HS-27A (cell line): Measurements from ENCODE around the gene ARHGAP26.

ENCODE experiments used
- DNase-seq: peaks from one replicate; pipeline ENCODE4 v3.0.0-alpha.2; 2012; ENCODE audit warnings: low read depth, missing footprints

Gene ARHGAP26

DNA sequence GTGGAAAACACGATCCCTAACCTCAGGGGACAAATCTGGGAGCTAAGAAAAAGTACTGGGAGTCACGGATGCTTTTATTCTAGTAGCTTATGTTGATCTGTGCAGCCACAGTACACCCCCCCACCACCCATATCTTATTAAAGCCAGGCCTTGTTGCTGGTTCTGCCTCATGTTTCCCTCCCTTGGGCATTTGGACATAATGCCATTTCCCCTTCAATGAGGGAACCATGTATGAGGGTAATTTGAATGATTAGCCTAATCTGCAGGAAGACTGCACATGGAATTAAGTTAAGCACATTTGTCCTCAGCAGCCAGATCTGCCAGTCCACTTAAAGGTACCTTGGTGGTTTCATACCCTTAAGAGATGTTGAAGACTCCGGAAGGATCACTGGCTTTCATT lies 102.0 kb downstream of the ARHGAP26 start:
- DNase-seq, result no peak

DNA sequence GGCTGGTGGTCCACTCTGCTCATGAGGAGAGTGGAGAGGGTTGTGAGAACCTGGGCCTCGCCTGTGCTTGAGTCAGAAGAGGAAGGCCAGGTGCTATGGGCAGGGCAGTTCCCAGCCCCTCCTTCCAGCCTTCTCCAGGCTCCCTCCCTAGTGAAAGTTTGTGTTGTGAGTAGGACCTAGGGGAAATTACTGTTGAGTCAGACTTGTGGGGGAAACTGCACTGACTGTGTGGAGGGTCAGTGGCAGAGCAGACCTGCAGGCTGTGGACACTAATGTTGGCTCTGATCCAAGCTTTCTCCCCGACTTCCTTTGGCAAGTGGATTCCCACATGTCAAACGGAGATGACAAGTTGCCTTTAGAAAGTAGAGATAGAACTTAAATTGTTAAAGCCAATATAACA lies 102.6 kb downstream of the ARHGAP26 start:
- no peak for DNase-seq

DNA sequence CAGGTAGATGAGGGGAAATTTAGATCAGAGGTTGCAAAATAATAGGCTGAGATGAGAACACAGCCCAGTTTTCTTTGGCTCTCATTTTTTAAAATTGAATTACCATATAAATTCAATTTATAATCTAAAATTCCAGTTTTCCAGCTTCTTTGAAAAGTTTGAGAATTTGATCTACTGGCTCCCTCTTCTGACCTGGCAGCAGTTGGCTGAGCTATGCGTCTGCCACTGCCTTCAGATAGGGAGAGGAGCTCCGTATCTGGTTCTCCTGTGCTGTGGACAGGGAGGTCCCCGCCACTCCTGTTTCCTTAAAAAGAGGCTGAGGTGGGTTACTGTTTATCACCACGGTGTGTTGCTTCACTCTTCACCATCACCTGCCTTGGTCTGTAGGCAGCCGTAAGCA lies 103.7 kb downstream of the ARHGAP26 start:
- DNase-seq, result no peak

DNA sequence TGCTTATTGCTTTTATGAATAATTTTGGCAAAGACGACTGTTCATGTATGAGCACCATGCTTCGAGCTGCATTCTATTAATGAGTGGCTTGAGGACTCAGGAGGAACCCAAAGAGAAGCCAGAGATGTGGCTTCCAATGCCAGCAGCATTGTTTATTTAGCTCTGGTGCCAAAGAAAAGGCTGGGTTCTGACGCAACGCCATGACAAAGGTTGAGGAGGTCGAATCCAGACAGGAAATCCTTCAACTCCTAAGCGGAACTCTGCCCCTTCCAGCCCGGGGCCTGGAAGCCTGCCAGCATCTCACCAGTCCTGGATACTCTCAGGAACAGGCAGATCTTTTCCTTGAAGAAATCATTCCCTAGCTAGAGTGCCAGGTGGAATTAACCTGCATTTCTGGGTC lies 104.4 kb downstream of the ARHGAP26 start:
- no peak for DNase-seq

GRCh38 chr5:142875936-142876335 lies 105.8 kb downstream of the ARHGAP26 start:
- no peak for DNase-seq

DNA sequence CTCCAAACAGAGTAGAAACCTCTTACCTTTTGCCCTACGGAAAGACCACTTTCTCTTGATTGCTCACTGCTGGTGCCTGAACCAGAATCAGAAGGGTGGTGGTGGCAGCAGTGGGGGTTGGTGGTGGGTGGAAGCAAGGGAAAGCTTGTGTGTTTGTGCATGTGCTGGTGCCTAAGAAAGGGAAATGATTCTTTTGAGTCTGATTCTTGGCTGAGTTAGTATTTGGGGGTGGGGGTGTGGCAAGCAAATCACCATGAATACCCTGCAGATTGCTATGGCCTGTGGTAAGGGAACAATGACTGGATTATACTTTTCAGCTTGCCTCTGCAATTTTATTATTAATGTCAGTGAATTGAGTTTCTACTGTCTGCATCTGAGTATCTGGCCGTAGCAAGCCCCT lies 106.6 kb downstream of the ARHGAP26 start:
- DNase-seq, result no peak

- DNase-seq, result no peak
These were observed 107.9 kb downstream of the ARHGAP26 start for GRCh38 chr5:142878111-142878510.

DNA sequence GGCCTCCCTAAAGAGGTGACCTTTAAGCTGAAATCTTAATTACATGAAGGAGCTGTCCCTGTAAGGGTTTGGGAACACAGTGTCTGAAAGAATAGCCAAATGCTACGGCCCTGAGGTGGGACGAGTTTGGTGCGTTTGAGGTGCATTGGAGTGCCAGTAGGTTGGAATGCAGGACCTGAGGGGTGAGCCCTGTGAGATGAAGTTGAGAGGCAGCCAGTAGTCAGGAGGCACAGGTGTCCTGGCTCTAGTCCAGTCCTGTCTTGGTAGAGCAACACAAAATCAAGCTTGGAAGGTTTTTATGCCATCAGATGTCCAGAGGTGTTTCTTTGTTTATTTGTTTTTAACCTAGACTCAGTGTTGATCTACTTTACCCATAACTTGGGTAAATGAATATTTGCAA lies 108.5 kb downstream of the ARHGAP26 start:
- no peak for DNase-seq

GRCh38 chr5:142881076-142881783 lies 111.1 kb downstream of the ARHGAP26 start:
- no peak for DNase-seq

DNA sequence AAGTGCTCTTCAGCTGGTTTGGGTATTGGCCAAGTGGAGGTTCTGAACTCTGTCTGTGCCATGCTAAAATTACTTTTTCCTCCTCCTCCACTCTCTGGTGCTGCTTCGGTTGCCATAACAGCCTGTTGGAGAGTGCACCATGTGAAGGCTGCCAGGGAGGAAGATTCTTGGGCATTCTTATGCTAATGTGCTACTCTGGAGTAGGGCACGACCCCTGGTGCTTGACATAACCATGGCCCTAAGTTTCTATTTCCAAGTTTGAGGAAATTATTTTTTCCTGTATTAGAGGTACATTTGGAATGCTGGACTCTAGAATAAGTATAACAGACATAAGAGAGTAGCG lies 111.6 kb downstream of the ARHGAP26 start:
- DNase-seq, result no peak

- DNase-seq, result no peak
These were observed 112.8 kb downstream of the ARHGAP26 start for GRCh38 chr5:142883025-142883424.

GRCh38 chr5:142883438-142883837 lies 113.3 kb downstream of the ARHGAP26 start:
- no peak for DNase-seq

GRCh38 chr5:142884029-142884428 lies 113.9 kb downstream of the ARHGAP26 start:
- DNase-seq, result no peak

- no peak for DNase-seq
These were observed 116.0 kb downstream of the ARHGAP26 start for GRCh38 chr5:142886211-142886610.

- no peak for DNase-seq
These were observed 116.8 kb downstream of the ARHGAP26 start for GRCh38 chr5:142886956-142887355.

DNA sequence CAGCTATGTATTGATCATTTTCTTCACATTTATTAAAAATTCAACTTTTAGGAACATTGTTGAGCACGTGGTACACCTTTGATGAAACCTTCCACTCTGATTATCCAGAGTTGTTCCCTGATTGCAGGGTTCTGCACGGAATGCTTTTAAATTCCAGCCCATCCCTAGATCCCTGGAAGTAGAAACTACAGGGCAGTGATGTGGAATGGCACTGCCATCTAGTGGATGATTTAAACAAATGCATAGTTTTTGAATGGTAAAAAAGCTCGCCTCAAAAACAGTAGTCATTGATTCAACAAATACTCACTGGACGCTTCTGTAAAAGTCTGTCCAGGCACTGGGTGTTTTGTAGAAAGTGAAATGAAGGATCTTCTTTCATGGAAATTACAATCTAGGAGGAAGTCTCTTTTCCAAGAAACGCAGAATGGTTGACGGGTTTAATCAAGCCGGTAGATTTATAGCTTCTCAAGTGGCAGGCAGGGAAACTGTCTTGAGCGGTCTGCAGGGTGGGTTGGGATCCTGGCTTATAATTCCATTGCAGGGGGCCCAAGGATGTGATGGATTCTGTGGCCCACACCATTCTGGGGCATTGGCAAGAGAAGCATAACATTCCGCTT lies 118.4 kb downstream of the ARHGAP26 start:
- no peak for DNase-seq

DNA sequence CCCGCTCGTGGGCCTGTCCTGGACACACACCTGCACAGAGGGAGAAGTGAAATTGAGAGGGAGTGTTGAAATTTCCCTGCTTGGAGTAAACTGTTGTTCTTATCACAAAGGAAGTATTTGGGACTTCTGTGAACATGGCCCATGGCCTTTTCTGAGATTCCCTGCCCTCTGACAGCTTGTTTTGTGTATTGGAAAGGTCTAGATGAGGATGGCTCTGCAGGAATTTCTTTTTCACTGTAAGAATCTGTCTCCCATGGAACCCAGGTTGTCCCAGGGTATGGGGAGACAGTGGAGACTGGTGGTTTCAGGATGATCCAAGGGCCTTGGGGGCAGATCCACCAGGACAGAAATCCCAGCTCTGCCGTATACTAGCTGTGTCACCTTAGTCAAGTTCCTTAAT lies 121.8 kb downstream of the ARHGAP26 start:
- DNase-seq, result no peak

GRCh38 chr5:142894315-142894714 lies 124.1 kb downstream of the ARHGAP26 start:
- no peak for DNase-seq

DNA sequence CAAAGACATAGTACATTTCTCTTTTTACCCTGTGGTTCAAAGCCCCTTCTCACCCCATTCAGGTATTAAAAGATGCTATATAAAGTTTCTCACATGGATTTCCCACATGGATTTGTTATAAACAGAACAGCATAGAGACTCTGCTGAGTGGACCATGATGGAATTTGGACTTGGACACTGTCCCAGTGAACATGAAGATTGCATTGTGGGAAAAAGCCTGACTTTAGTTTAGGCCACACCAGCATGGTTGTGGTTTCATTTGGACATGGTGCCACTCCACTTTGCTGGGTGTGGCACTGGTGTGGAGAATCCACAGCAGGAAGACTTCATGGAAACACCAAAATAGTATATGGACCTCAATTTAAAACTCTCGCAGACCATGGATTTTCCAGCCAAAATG lies 124.6 kb downstream of the ARHGAP26 start:
- no peak for DNase-seq

DNA sequence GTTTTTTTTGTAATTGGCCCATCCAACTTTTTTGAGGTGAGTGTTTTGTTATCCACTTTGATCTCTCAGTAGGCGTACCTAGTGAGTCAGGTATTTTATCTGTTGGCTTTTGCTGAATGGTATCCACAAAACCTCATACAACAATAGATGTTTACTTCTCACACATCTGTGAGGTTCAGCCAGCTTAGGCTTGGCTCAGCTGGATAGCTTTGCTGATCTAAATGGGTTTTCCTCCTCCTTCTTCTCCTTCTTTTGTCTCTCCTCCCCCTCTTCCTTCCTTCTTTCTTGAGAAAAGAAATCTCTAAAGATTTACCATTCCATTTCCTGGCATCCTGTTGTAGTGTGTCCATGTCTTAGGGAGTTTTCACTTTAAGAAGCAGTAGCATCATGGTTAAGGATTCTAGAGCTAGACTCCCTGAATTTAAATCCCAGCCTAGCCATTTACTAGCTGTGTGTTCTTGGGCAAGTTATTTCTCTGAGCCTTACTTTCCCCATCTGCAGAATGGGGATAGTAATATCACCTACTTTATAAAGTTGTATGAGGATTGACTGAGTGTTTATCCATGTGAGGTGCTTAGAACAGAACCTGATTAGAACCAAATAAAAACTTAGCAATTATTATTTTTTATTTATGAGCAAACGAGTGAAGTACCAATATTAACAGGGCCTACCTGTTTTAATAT lies 126.3 kb downstream of the ARHGAP26 start:
- no peak for DNase-seq

DNA sequence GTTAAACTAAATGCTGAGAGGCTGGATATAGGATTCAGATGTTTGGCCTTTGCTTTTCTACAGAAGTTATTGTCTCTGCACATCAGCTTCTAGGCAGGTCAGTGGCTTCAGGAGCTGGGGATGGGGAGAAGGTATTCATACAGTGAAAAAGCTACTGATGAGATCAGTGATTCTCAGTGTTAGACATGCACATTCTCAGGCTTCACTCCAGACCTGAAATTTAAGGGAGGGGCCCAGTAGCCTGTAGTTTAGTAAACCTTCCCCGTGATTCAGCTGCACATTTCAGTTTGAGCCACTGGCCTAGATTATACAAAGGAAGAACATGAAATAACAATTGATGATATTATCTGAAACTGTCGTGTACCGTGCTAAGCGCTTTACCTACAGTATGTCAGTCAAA lies 127.2 kb downstream of the ARHGAP26 start:
- DNase-seq, result no peak

DNA sequence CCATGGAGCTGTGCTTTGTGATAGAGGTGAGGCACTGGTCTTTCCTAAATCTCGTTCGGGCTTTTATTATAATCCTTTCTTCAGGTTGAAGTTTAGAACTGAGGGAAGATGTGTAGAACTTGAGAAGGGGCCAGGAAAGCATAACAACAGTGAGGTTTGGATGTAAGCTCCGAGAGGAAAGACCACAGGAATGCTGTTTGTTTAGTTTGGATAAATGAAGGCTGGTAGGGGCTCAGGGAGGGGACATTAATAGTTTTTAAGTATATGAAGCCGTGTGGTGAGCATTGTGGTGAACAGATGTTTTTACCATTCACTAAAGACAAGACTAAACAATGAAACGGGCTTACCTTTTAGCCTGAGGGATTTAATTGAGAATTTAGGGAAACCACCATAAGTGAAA lies 130.8 kb downstream of the ARHGAP26 start:
- no peak for DNase-seq

- no peak for DNase-seq
These were observed 131.5 kb downstream of the ARHGAP26 start for GRCh38 chr5:142901476-142902185.
